HepG2 (cell line): Measurements from ENCODE around the gene CCDC178. TPM values are rescaled to one million over a fixed set of nuclear protein-coding genes. Genes with fewer than 3 reads are reported as not detected.

Source experiments
- ATAC-seq: fragments of 200-7000 bp; cut with Tn5 transposase; 3 replicates; pipeline ENCODE4 v1.9.1; 2020; ENCODE audit warnings: mild to moderate bottlenecking, moderate library complexity
- BruUV-seq: library from RNA; stranded (reverse); fragments of 400-500 nt; replicated peaks from 2 replicates; lab custom pipeline; 2021; lab: Mats Ljungman, UMichigan
- CTCF ChIA-PET: fragments of 300-600 bp; formaldehyde crosslinking; extraction: SDS; loops from one replicate; lab custom pipeline; 2021; ENCODE audit warnings: low total read pairs, inconsistent platforms, low intra/inter-chr PET ratio; lab: Yijun Ruan, JAX
- POLR2A ChIA-PET: fragments of 350-600 bp; sonication (Branson Sonifier 250); formaldehyde crosslinking; loops from one replicate; lab custom pipeline; 2020; ENCODE audit warnings: antibody characterized with exemption, inconsistent platforms; lab: Yijun Ruan, JAX
- DNase-seq: peaks from one replicate; pipeline ENCODE4 v3.0.0-alpha.2; 2015; ENCODE audit warnings: low spot score
- FAIRE-seq: peaks from 3 replicates; lab custom pipeline; 2011; peaks lifted over from hg19 to GRCh38; lab: Jason Lieb, UNC
- H2AFZ ChIP-seq: one replicate; pipeline ENCODE4 v1.6.1; 2011; ENCODE audit warnings: low read length, inconsistent platforms
- H3K27ac ChIP-seq: fragments of 300-600 bp; 3 replicates; pipeline ENCODE4 v1.8.0; 2011; ENCODE audit warnings: mixed run types, mild to moderate bottlenecking, mixed read lengths, low read length, inconsistent platforms; ENCODE audit not compliant: insufficient read depth; ENCODE audit errors: extremely low read length
- H3K27me3 ChIP-seq, 2 experiments: fragments of 200-600 bp in 1 of 2; 2 replicates in 1 of 2; 3 replicates in 1 of 2; pipeline versions ENCODE4 v1.6.0 to v1.8.0; 2011; ENCODE audit warnings: low read length in 2 of 2, mild to moderate bottlenecking in 2 of 2, moderate library complexity in 2 of 2, inconsistent platforms in 1 of 2; ENCODE audit not compliant: insufficient read depth in 2 of 2, control insufficient read depth in 1 of 2
- H3K36me3 ChIP-seq, 2 experiments: fragments of 200-600 bp in 1 of 2; replicated peaks in 1 of 2; 2 replicates in 1 of 2; 3 replicates in 1 of 2; pipeline versions ENCODE4 v1.5.1 to v1.8.0; 2011; ENCODE audit warnings: low read length in 2 of 2, inconsistent platforms in 1 of 2; ENCODE audit not compliant: insufficient read depth in 2 of 2, control insufficient read depth in 1 of 2
- H3K4me1 ChIP-seq: 2 replicates; pipeline ENCODE4 v1.5.1; 2012; ENCODE audit warnings: low read length, inconsistent platforms; ENCODE audit not compliant: insufficient read depth
- H3K4me2 ChIP-seq: 2 replicates; pipeline ENCODE4 v1.6.0; 2011; ENCODE audit warnings: low read depth, low read length, inconsistent platforms
- H3K4me3 ChIP-seq, 3 experiments: fragments of 200-600 bp in 1 of 3; sonication (generic), shearing (Covaris generic) in 1 of 3; replicated peaks in 1 of 3; 2 replicates each; pipeline ENCODE4 v1.5.1; 2011 to 2016; ENCODE audit warnings: low read length in 3 of 3, inconsistent platforms in 2 of 3, low read depth in 2 of 3, mild to moderate bottlenecking in 2 of 3, control low read depth in 1 of 3, mixed read lengths in 1 of 3; ENCODE audit not compliant: insufficient read depth in 1 of 3
- H3K79me2 ChIP-seq: one replicate; pipeline ENCODE4 v1.6.1; 2011; ENCODE audit warnings: low read length, inconsistent platforms; ENCODE audit not compliant: insufficient read depth
- H3K9ac ChIP-seq: 2 replicates; pipeline ENCODE4 v1.6.0; 2011; ENCODE audit warnings: mild to moderate bottlenecking, low read depth, low read length, inconsistent platforms; ENCODE audit not compliant: insufficient read depth
- H3K9me3 ChIP-seq: 2 replicates; pipeline ENCODE4 v1.5.1; 2012; ENCODE audit warnings: mild to moderate bottlenecking, low read length
- H4K20me1 ChIP-seq: 2 replicates; pipeline ENCODE4 v1.6.0; 2011; ENCODE audit warnings: inconsistent platforms, mild to moderate bottlenecking, low read length, moderate library complexity; ENCODE audit not compliant: insufficient read depth
- AGO1 ChIP-seq: fragments of 200-400 bp; formaldehyde crosslinking; IDR thresholded peaks from 2 replicates; pipeline ENCODE4 v1.6.1; 2017; ENCODE audit warnings: mild to moderate bottlenecking, low read depth, low read length, moderate library complexity; ENCODE audit not compliant: poor library complexity, severe bottlenecking
- CAMTA2 ChIP-seq: sonication (generic); formaldehyde crosslinking; IDR thresholded peaks from 2 replicates; pipeline ENCODE4 v1.4.0; 2020; ENCODE audit warnings: mild to moderate bottlenecking, missing genetic modification reagents, borderline replicate concordance
- KDM5B ChIP-seq: sonication (generic); formaldehyde crosslinking; IDR thresholded peaks from 2 replicates; pipeline ENCODE4 v1.4.0; 2020; ENCODE audit warnings: missing genetic modification reagents, mild to moderate bottlenecking, borderline replicate concordance
- MATR3 ChIP-seq: sonication (generic); formaldehyde crosslinking; IDR thresholded peaks from 2 replicates; pipeline ENCODE4 v1.4.0; 2020; ENCODE audit warnings: missing genetic modification reagents
- RAD21 ChIP-seq: fragments of 450-650 bp; formaldehyde crosslinking; IDR thresholded peaks from 2 replicates; pipeline ENCODE4 v1.5.0; 2020; ENCODE audit warnings: mild to moderate bottlenecking
- SPEN ChIP-seq: sonication (generic); formaldehyde crosslinking; IDR thresholded peaks from 2 replicates; pipeline ENCODE4 v1.5.1; 2020; ENCODE audit warnings: low read depth, mild to moderate bottlenecking, missing genetic modification reagents
- STAT5B ChIP-seq: sonication (generic); formaldehyde crosslinking; IDR thresholded peaks from 2 replicates; pipeline ENCODE4 v1.4.0; 2020; ENCODE audit warnings: missing genetic modification reagents
- ZMAT3 ChIP-seq: sonication (generic); formaldehyde crosslinking; conservative IDR thresholded peaks from 2 replicates; pipeline ENCODE4 v1.7.0; 2021; ENCODE audit warnings: missing genetic modification reagents
- ZMYM4 ChIP-seq: sonication (generic); formaldehyde crosslinking; IDR thresholded peaks from 2 replicates; pipeline ENCODE4 v1.8.1; 2023; ENCODE audit warnings: mild to moderate bottlenecking, missing genetic modification reagents
- ZNF260 ChIP-seq: sonication (generic); formaldehyde crosslinking; IDR thresholded peaks from 2 replicates; pipeline ENCODE4 v1.4.0; 2020; ENCODE audit warnings: missing genetic modification reagents, low read depth, mild to moderate bottlenecking, borderline replicate concordance
- ZNF326 ChIP-seq: sonication (generic); formaldehyde crosslinking; IDR thresholded peaks from 2 replicates; pipeline ENCODE4 v1.4.0; 2020; ENCODE audit warnings: missing genetic modification reagents, borderline replicate concordance
- ZNF510 ChIP-seq: sonication (generic); formaldehyde crosslinking; IDR thresholded peaks from 2 replicates; pipeline ENCODE4 v1.4.0; 2020; ENCODE audit warnings: low read depth, mild to moderate bottlenecking, missing genetic modification reagents
- ZNF607 ChIP-seq: sonication (generic); formaldehyde crosslinking; IDR thresholded peaks from 2 replicates; pipeline ENCODE4 v1.5.1; 2020; ENCODE audit warnings: missing genetic modification reagents, mild to moderate bottlenecking, borderline replicate concordance
- ZNF644 ChIP-seq: IDR thresholded peaks from 2 replicates; pipeline ENCODE4 v1.6.1; 2016; ENCODE audit warnings: low read depth
- WGBS: methylation state at CpG from one replicate; pipeline ENCODE4 v1.1.6; 2017; ENCODE audit warnings: low lambda C conversion rate; 5-methylcytosine and 5-hydroxymethylcytosine counted together
- in situ Hi-C: cut with HindIII; loops from 2 replicates; pipeline ENCODE4 v1.10.0; 2017; ENCODE audit warnings: low pct_unique_long_range_greater_than_20kb; ENCODE audit not compliant: extremely low pct_ligation_motif_present
- intact Hi-C: fragments of 100-400 bp; cut with micrococcal nuclease; formaldehyde crosslinking; loops from one replicate; pipeline ENCODE4 v1.10.0; 2022; ENCODE audit not compliant: unreplicated experiment
- polyA plus RNA-seq, 8 experiments: library from polyadenylated mRNA; depleted of rRNA in 3 of 8; stranded (reverse) in 7 of 8; unstranded in 1 of 8; fragments of >200 nt; fragmentation: Illumina TruSeq in 4 of 8; extraction: Trizol in 4 of 8; gene quantifications; 2 replicates each; pipeline versions ENCODE4 v1.2.1 to v1.2.3, GENCODE V29; 2011 to 2016; ENCODE audit warnings: low read depth in 4 of 8, missing spikeins in 1 of 8, mixed read lengths in 1 of 8; ENCODE audit not compliant: insufficient read depth in 1 of 8
- total RNA-seq, 5 experiments: library from RNA; depleted of rRNA; stranded (reverse); fragments of >200 nt; fragmentation: Illumina TruSeq; extraction: Trizol; gene quantifications; 2 replicates each; pipeline ENCODE4 v1.2.3, GENCODE V29; 2016; ENCODE audit warnings: low read depth in 1 of 5
- TF ChIP-seq, protein P1 (sequence below): sonication (generic); formaldehyde crosslinking; IDR thresholded peaks from 2 replicates; pipeline ENCODE4 v1.4.0; 2020; ENCODE audit warnings: missing genetic modification reagents
- TF ChIP-seq, protein P2 (sequence below): IDR thresholded peaks from 2 replicates; pipeline ENCODE4 v1.6.1; 2016; ENCODE audit warnings: low read depth
- TF ChIP-seq, protein P3 (sequence below): sonication (generic); formaldehyde crosslinking; IDR thresholded peaks from 2 replicates; pipeline ENCODE4 v1.4.0; 2020; ENCODE audit warnings: missing genetic modification reagents

The CCDC178 gene
- total and polyA plus RNA-seq, 2 of the 13 experiments (the other 11 are each of a cell fraction or from before 2014, with no cell fraction given): not detected

DNA sequence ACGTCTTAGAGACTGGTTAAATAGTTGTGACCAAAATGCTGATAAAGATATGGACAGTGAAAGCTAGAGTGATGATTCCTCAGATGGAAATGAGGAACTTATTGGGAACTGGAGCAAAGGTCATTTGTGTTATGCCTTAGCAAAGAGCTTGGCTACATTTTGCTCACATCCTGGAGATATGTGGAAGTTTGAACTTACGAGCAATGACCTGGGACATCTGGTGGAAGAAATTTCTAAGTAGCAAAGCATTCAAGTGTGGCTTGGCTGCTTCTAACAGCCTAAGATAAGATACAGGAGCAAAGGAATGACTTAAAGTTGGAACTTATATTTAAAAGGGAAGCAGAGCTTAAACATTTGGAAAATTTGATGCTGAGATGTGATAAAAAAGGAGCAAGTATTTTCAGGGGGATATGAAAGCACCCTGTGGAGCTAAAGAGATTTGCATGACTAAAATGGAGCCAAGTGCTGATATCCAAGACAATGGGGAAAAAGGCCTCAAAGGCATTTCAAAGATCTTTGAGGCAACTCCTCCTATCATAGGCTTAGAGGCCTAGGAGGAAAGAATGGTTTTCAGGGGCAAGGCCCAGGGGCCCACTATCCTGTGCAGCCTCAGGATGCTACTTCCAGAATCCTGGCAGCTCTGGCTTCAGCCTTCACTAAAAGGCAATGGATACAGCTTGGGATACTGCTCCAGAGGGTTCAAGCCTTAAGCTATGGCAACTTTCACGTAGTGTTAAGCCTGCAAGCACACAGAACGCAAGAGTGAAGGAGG, 543.6 kb downstream of the CCDC178 start (continued):
- no peak for TF ChIP-seq SPEN
- TF ChIP-seq, all 625 proteins: peak for 0

DNA sequence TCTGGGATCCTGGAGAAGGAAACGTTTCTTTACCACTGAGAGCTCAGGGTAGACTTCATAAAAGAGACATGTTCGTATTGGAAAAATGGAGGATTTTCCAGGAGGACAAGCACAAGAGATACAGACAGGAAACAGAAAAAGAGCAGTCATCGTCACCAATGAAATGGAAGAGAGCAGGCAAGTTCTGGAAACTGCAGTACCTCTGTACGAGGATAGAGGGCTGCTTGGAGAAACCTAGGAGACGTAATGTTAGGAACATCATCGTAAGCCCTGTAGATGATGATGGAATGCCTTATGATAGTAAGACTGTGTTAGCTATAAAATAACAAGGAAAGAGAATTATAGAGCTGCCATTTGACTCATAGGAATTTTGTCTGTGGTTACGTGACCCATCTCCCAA, 546.6 kb downstream of the CCDC178 start:
- WGBS: 28% methylated on average over 7 of the region's 7 CpGs
- no peak overlapping the region for H3K4me3 ChIP-seq
- H3K4me1 ChIP-seq: peaks cover 20% of the 10 kb centered on the region
- DNase-seq (peak; percentile 45), ATAC-seq (peak; percentile 92), FAIRE-seq (peak; percentile 34)
- no peak overlapping the region for H2AFZ ChIP-seq
- peak overlapping the region; percentile 41 for H3K4me2 ChIP-seq
- BruUV-seq: no TSS peak
- CTCF ChIA-PET: no interaction called here
- no peaks in the 10 kb centered on the region for H3K79me2 ChIP-seq
- in situ Hi-C loops: no loop called here
- H3K27me3 ChIP-seq: no peaks in the 10 kb centered on the region
- H3K27ac ChIP-seq: no peak overlapping the region
- POLR2A ChIA-PET: no interaction called here
- H4K20me1 ChIP-seq: no peaks in the 10 kb centered on the region
- H3K9me3 ChIP-seq: peaks cover 14% of the 10 kb centered on the region; the same call in 1 of the 2 replicates
- H3K36me3 ChIP-seq: no peaks in the 10 kb centered on the region
- intact Hi-C loops: loop anchor here (1.0 to 5.0 kb wide), 2 partner anchors 127 to 180 kb away; no protein-coding TSS in a partner anchor
- no peak overlapping the region for H3K9ac ChIP-seq
- TF ChIP-seq, protein P1, sequence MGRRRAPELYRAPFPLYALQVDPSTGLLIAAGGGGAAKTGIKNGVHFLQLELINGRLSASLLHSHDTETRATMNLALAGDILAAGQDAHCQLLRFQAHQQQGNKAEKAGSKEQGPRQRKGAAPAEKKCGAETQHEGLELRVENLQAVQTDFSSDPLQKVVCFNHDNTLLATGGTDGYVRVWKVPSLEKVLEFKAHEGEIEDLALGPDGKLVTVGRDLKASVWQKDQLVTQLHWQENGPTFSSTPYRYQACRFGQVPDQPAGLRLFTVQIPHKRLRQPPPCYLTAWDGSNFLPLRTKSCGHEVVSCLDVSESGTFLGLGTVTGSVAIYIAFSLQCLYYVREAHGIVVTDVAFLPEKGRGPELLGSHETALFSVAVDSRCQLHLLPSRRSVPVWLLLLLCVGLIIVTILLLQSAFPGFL (CRISPR knock-in tag): no peak
- TF ChIP-seq STAT5B (CRISPR knock-in tag) (no peak), ZNF644 (peak; percentile 43; the same call in 1 of the 2 replicates), ZMAT3 (CRISPR knock-in tag) (no peak), CAMTA2 (CRISPR knock-in tag) (no peak), ZNF326 (CRISPR knock-in tag) (no peak), ZMYM4 (CRISPR knock-in tag) (0 out of 2 replicates have a peak, but pooled peaks have one; percentile 36), ZNF510 (CRISPR knock-in tag) (no peak), RAD21 (CRISPR knock-in tag) (0 out of 2 replicates have a peak, but pooled peaks have one; percentile 31), ZNF260 (no peak), KDM5B (CRISPR knock-in tag) (no peak), AGO1 (no peak), ZNF607 (CRISPR knock-in tag) (no peak), MATR3 (no peak)
- TF ChIP-seq, protein P2, sequence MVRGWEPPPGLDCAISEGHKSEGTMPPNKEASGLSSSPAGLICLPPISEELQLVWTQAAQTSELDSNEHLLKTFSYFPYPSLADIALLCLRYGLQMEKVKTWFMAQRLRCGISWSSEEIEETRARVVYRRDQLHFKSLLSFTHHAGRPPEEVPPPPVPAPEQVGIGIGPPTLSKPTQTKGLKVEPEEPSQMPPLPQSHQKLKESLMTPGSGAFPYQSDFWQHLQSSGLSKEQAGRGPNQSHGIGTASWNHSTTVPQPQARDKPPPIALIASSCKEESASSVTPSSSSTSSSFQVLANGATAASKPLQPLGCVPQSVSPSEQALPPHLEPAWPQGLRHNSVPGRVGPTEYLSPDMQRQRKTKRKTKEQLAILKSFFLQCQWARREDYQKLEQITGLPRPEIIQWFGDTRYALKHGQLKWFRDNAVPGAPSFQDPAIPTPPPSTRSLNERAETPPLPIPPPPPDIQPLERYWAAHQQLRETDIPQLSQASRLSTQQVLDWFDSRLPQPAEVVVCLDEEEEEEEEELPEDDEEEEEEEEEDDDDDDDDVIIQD (CRISPR knock-in tag): no peak
- TF ChIP-seq, protein P3, sequence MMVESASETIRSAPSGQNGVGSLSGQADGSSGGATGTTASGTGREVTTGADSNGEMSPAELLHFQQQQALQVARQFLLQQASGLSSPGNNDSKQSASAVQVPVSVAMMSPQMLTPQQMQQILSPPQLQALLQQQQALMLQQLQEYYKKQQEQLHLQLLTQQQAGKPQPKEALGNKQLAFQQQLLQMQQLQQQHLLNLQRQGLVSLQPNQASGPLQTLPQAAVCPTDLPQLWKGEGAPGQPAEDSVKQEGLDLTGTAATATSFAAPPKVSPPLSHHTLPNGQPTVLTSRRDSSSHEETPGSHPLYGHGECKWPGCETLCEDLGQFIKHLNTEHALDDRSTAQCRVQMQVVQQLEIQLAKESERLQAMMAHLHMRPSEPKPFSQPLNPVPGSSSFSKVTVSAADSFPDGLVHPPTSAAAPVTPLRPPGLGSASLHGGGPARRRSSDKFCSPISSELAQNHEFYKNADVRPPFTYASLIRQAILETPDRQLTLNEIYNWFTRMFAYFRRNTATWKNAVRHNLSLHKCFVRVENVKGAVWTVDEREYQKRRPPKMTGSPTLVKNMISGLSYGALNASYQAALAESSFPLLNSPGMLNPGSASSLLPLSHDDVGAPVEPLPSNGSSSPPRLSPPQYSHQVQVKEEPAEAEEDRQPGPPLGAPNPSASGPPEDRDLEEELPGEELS (CRISPR knock-in tag): no peak
